ENCODE results near the gene ELP2.

DNA sequence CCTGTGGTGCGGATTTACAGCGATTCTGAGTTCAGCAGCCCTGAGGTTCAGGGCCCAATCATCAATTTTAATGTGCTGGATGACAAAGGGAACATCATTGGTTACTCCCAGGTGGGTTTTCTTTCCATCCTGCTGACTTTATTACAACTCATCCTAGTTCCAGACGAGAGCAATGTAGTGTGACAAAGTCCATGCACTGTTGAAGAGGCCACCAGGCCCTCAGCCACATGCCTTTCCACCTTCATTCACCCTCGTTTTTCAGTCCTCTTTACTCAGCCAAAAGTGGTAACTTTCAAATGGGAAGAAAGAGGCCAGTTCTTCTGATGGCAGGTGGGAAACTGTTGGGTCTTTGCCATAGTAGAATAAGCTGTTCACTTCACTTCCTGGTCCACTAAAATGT is 75.5 kb downstream of the ELP2 start:
- TF ChIP-seq, protein P1, sequence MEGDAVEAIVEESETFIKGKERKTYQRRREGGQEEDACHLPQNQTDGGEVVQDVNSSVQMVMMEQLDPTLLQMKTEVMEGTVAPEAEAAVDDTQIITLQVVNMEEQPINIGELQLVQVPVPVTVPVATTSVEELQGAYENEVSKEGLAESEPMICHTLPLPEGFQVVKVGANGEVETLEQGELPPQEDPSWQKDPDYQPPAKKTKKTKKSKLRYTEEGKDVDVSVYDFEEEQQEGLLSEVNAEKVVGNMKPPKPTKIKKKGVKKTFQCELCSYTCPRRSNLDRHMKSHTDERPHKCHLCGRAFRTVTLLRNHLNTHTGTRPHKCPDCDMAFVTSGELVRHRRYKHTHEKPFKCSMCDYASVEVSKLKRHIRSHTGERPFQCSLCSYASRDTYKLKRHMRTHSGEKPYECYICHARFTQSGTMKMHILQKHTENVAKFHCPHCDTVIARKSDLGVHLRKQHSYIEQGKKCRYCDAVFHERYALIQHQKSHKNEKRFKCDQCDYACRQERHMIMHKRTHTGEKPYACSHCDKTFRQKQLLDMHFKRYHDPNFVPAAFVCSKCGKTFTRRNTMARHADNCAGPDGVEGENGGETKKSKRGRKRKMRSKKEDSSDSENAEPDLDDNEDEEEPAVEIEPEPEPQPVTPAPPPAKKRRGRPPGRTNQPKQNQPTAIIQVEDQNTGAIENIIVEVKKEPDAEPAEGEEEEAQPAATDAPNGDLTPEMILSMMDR (IDR thresholded peaks at IDR 0.05) = no peak
- TF ChIP-seq POLR2A (IDR thresholded peaks at IDR 0.05) = no peak
- TF ChIP-seq POLR2AphosphoS5 (IDR thresholded peaks at IDR 0.05) = no peak
